Tibial artery (tissue), 4 donors: ENCODE data around the gene BLOC1S3.

Experiments
- DNase-seq, 2 donors: peaks; one replicate each; pipeline ENCODE4 v3.0.0-alpha.2; 2019
- H3K27ac ChIP-seq, 2 donors: fragments of 200-600 bp; sonication (generic) in 1 of 2; 1 replicate in 1 of 2; 2 replicates in 1 of 2; pipeline ENCODE4 v1.5.1; 2018 to 2019; ENCODE audit warnings: mild to moderate bottlenecking in 1 of 2
- H3K27me3 ChIP-seq, 2 donors: fragments of 200-600 bp; sonication (generic) in 1 of 2; one replicate each; pipeline versions ENCODE4 v1.5.1 to v1.6.0; 2016 to 2019
- H3K36me3 ChIP-seq, 3 donors: fragments of 200-600 bp; sonication (generic) in 2 of 3; one replicate each; pipeline ENCODE4 v1.5.1; 2016 to 2019; ENCODE audit warnings: mild to moderate bottlenecking in 2 of 3
- H3K4me1 ChIP-seq, 4 donors: fragments of 200-600 bp; sonication (generic) in 2 of 4; 1 replicate in 3 of 4; 2 replicates in 1 of 4; pipeline ENCODE4 v1.5.1; 2016 to 2019
- H3K4me3 ChIP-seq, 2 donors: fragments of 200-600 bp; sonication (generic) in 1 of 2; 1 replicate in 1 of 2; 2 replicates in 1 of 2; pipeline ENCODE4 v1.5.1; 2018 to 2019; ENCODE audit warnings: mild to moderate bottlenecking in 2 of 2
- H3K9me3 ChIP-seq, 3 donors: fragments of 200-600 bp; sonication (generic) in 1 of 3; one replicate each; pipeline ENCODE4 v1.5.1; 2016 to 2019
- intact Hi-C: fragments of 100-400 bp; cut with DNase I; formaldehyde crosslinking; loops from one replicate; pipeline ENCODE4 v1.15.0; 2023; ENCODE audit warnings: low total_unique reads
- TF ChIP-seq, protein P1 (sequence below), 2 experiments: fragments of 200-600 bp in 1 of 2; fragments of 450-650 bp in 1 of 2; IDR thresholded peaks; one replicate each; pipeline ENCODE4 v1.5.1; 2017 to 2019; ENCODE audit warnings: antibody characterized with exemption in 2 of 2, mild to moderate bottlenecking in 1 of 2, moderate library complexity in 1 of 2

Gene BLOC1S3

DNA sequence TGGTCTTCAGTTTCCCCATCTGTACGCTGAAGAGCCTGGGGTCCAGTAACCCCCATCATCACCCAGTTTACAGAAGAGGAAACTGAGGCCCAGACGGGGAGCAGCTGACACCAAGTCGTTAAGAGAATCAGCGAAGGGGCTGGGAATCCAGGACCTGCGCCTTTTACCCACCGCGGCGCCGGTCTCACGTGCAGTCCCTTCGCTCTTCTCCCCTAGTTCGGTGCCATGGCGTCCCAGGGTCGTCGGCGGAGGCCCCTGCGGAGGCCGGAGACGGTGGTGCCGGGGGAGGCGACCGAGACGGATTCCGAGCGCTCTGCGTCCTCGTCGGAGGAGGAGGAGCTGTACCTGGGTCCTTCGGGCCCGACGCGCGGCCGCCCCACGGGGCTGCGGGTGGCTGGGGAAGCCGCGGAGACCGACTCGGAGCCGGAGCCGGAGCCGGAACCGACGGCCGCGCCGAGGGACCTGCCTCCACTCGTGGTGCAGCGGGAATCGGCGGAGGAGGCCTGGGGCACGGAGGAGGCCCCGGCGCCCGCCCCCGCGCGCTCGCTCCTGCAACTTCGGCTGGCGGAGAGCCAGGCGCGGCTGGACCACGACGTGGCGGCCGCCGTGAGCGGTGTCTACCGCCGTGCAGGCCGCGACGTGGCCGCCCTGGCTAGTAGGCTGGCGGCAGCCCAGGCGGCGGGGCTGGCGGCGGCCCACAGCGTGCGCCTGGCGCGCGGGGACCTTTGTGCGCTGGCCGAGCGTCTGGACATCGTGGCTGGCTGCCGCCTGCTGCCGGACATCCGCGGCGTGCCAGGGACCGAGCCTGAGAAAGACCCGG, 698 bp downstream of the BLOC1S3 start:
- DNase-seq = no peak
- H3K9me3 ChIP-seq = no peaks in the 10 kb centered on the region
- H3K27me3 ChIP-seq = no peaks in the 10 kb centered on the region
- H3K27ac ChIP-seq = peak overlapping the region; percentile 90 to 99
- H3K4me1 ChIP-seq = peaks cover 0 to 36% (median 29%) of the 10 kb centered on the region in 4 donors
- peak overlapping the region; percentile 73 to 81 for H3K4me3 ChIP-seq
- TF ChIP-seq, protein P1, sequence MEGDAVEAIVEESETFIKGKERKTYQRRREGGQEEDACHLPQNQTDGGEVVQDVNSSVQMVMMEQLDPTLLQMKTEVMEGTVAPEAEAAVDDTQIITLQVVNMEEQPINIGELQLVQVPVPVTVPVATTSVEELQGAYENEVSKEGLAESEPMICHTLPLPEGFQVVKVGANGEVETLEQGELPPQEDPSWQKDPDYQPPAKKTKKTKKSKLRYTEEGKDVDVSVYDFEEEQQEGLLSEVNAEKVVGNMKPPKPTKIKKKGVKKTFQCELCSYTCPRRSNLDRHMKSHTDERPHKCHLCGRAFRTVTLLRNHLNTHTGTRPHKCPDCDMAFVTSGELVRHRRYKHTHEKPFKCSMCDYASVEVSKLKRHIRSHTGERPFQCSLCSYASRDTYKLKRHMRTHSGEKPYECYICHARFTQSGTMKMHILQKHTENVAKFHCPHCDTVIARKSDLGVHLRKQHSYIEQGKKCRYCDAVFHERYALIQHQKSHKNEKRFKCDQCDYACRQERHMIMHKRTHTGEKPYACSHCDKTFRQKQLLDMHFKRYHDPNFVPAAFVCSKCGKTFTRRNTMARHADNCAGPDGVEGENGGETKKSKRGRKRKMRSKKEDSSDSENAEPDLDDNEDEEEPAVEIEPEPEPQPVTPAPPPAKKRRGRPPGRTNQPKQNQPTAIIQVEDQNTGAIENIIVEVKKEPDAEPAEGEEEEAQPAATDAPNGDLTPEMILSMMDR (IDR thresholded peaks at IDR 0.05) = no peak
- H3K36me3 ChIP-seq = peaks cover 5 to 18% (median 7%) of the 10 kb centered on the region in 3 donors
- intact Hi-C loops = no loop called here

DNA sequence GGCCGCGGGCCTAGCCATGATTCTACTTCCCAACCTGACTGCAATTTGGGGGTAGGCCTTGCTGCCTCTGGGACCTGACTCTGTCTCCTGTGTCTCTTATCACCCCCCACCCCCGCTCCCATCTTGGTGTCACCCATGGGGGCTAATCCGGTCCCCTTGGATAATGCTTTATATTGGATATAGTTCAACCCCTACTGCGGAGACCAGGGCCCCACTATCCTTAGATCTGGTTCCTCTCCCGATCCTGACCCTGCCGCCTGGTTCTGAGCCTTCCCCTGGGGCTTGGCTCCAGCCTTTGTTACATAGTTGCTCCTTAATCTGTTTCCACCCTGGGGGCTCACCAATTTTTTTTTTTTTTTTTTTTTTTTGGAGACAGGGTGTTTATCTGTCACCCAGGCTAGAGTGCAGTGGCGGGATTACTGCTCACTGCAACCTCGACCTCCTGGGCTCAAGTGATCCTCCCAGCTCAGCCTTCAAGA, 1.3 kb downstream of the BLOC1S3 start:
- intact Hi-C loops = no loop called here

DNA sequence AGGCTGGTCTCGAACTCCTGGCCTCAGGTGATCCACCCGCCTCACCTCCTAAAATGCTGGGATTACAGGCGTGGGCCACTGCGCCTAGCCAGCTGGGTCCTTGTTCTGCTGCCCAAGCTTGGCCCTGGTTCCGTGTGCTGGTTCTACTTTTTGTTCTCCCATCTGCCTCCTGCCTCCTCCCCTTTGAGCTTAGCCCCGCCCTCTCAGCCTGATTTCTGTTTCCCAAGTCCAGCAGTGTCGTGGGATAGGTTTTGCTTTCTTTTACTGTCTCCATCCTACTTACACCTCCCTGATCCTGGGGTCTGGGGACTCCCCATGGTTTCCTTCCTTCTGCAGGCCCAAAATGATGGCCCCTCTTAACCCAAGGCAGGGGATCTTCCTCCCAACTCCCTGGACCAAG, 2.4 kb downstream of the BLOC1S3 start:
- no peak for DNase-seq
- Histone ChIP-seq H3K4me1 (peaks cover 0 to 36% (median 29%) of the 10 kb centered on the region in 4 donors), H3K27me3 (no peaks in the 10 kb centered on the region), H3K36me3 (peaks cover 5 to 22% (median 7%) of the 10 kb centered on the region in 3 donors), H3K27ac (no peak overlapping the region), H3K9me3 (no peaks in the 10 kb centered on the region), H3K4me3 (no peak overlapping the region)
- TF ChIP-seq, protein P1 (IDR thresholded peaks at IDR 0.05) = no peak
- intact Hi-C loops = no loop called here

More for the DNA sequence above, 1.3 kb downstream of the BLOC1S3 start:
- Histone ChIP-seq H3K27ac (peak overlapping the region; percentile 90 to 99), H3K9me3 (no peaks in the 10 kb centered on the region), H3K4me3 (peak overlapping the region; percentile 73 to 81), H3K27me3 (no peaks in the 10 kb centered on the region), H3K36me3 (peaks cover 5 to 18% (median 7%) of the 10 kb centered on the region in 3 donors), H3K4me1 (peaks cover 0 to 36% (median 29%) of the 10 kb centered on the region in 4 donors)
- TF ChIP-seq, protein P1 (IDR thresholded peaks at IDR 0.05) = no peak
- DNase-seq = no peak

DNA sequence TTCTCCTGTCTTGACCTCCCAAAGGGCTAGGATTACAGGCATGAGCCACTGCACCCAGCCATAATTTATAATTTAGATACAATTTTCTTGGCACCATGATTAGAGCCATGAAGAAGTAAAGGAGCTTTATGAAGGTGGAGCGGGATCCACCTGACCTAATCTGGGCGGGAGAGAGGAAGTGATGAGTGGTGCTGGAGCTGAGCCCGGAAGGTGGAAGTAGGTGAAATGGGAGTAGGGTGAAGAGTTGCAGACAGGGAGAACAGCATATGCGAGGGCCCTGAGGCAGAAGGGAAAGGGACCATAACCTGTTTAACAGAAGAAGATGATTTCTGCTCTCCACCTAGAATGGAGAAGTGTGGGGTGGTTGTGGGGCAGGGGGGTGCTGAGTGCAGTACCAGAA, 4.2 kb downstream of the BLOC1S3 start:
- Histone ChIP-seq H3K9me3 (no peaks in the 10 kb centered on the region), H3K4me1 (peaks cover 0 to 27% (median 21%) of the 10 kb centered on the region in 4 donors), H3K27ac (no peak overlapping the region), H3K36me3 (peaks cover 5 to 22% (median 7%) of the 10 kb centered on the region in 3 donors), H3K27me3 (no peaks in the 10 kb centered on the region), H3K4me3 (no peak overlapping the region)
- DNase-seq = no peak
- intact Hi-C loops = no loop called here
- TF ChIP-seq, protein P1 (IDR thresholded peaks at IDR 0.05) = no peak

DNA sequence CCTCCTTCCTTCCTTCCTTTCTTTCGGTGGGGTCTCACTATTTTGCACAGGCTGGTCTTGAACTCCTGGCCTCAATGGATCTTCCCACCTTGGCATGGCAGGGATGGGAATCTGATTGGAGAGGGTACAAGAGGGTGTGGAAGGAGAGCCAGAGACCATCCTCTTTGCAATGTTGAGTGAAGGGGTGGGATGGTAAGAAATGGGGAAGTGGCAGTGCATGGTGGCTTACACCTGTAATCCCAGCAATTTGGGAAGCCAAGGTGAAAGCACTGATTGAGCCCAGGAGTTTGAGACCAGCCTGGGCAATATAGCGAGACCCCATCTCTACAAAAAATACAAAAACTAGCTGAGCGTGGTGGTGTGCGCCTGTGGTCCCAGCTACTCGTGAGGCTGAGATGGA, 5.5 kb downstream of the BLOC1S3 start:
- intact Hi-C loops = no loop called here

More for the DNA sequence above, 5.5 kb downstream of the BLOC1S3 start:
- TF ChIP-seq, protein P1 (IDR thresholded peaks at IDR 0.05) = no peak
- DNase-seq = no peak
- Histone ChIP-seq H3K36me3 (peaks cover 5 to 22% (median 7%) of the 10 kb centered on the region in 3 donors), H3K9me3 (no peaks in the 10 kb centered on the region), H3K27ac (no peak overlapping the region), H3K4me3 (no peak overlapping the region), H3K27me3 (no peaks in the 10 kb centered on the region), H3K4me1 (peaks cover 0 to 26% (median 21%) of the 10 kb centered on the region in 4 donors)
